Measurements from ENCODE around the gene ZNF662. TPM values are rescaled to one million over a fixed set of nuclear protein-coding genes. Genes with fewer than 3 reads are reported as not detected.

Gene ZNF662
- total RNA-seq, 3 donors from 2014 or later (not counting 1 experiment from before 2014, with no cell fraction given): 1.2 to 2.7 (median 1.7) TPM

- TF ChIP-seq, protein P1, sequence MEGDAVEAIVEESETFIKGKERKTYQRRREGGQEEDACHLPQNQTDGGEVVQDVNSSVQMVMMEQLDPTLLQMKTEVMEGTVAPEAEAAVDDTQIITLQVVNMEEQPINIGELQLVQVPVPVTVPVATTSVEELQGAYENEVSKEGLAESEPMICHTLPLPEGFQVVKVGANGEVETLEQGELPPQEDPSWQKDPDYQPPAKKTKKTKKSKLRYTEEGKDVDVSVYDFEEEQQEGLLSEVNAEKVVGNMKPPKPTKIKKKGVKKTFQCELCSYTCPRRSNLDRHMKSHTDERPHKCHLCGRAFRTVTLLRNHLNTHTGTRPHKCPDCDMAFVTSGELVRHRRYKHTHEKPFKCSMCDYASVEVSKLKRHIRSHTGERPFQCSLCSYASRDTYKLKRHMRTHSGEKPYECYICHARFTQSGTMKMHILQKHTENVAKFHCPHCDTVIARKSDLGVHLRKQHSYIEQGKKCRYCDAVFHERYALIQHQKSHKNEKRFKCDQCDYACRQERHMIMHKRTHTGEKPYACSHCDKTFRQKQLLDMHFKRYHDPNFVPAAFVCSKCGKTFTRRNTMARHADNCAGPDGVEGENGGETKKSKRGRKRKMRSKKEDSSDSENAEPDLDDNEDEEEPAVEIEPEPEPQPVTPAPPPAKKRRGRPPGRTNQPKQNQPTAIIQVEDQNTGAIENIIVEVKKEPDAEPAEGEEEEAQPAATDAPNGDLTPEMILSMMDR (IDR thresholded peaks at IDR 0.05): no peak
- DNase-seq: peak in 1 of 2 donors; percentile 25
- Histone ChIP-seq H3K4me3 (ENCODE audit: low read length) (no peak overlapping the region), H3K9me3 (ENCODE audit: control insufficient read depth, insufficient read depth, low read length) (no peaks in the 10 kb centered on the region), H3K36me3 (ENCODE audit: control insufficient read depth, insufficient read depth, low read length) (no peaks in the 10 kb centered on the region), H3K4me1 (ENCODE audit: control insufficient read depth, insufficient read depth, low read length) (no peaks in the 10 kb centered on the region), H3K27me3 (ENCODE audit: control insufficient read depth, insufficient read depth, low read length) (no peaks in the 10 kb centered on the region), H3K27ac (ENCODE audit: low read length) (no peak overlapping the region)
- intact Hi-C loops (cut with micrococcal nuclease): no loop called here
- no peak overlapping the region for H3K4me3 Mint-ChIP-seq
- H3K27ac Mint-ChIP-seq: no peak overlapping the region
- ATAC-seq: no peak
- H3K36me3 Mint-ChIP-seq: no peaks in the 10 kb centered on the region
- H3K9me3 Mint-ChIP-seq: no peaks in the 10 kb centered on the region
- H3K27me3 Mint-ChIP-seq (ENCODE audit: low read depth in 2 of 2): peaks cover 0 to 2% of the 10 kb centered on the region in 2 donors
- H3K4me1 Mint-ChIP-seq: no peaks in the 10 kb centered on the region
Observed at GRCh38 chr3:42926310-42926709, 20.4 kb downstream of the ZNF662 start.

- H3K27me3 ChIP-seq (ENCODE audit: control insufficient read depth, insufficient read depth, low read length): no peaks in the 10 kb centered on the region
- intact Hi-C loops (cut with micrococcal nuclease): no loop called here
- DNase-seq (no peak), ATAC-seq (no peak)
- Mint-ChIP-seq H3K9me3 (no peaks in the 10 kb centered on the region), H3K27ac (no peak overlapping the region), H3K27me3 (ENCODE audit: low read depth in 2 of 2) (peaks cover 11 to 14% of the 10 kb centered on the region in 2 donors), H3K4me3 (no peak overlapping the region), H3K36me3 (no peaks in the 10 kb centered on the region), H3K4me1 (peaks cover 6 to 7% of the 10 kb centered on the region in 2 donors)
- WGBS (ENCODE audit: insufficient coverage): 100% methylated on average over 2 of the region's 5 CpGs
- H3K4me3 ChIP-seq (ENCODE audit: low read length): no peak overlapping the region
- H3K9me3 ChIP-seq (ENCODE audit: control insufficient read depth, insufficient read depth, low read length): no peaks in the 10 kb centered on the region
- TF ChIP-seq, protein P1 (IDR thresholded peaks at IDR 0.05): no peak
- H3K36me3 ChIP-seq (ENCODE audit: control insufficient read depth, insufficient read depth, low read length): no peaks in the 10 kb centered on the region
- no peaks in the 10 kb centered on the region for H3K4me1 ChIP-seq (ENCODE audit: control insufficient read depth, insufficient read depth, low read length)
- no peak overlapping the region for H3K27ac ChIP-seq (ENCODE audit: low read length)
Observed at GRCh38 chr3:42934111-42934510, 28.2 kb downstream of the ZNF662 start.

DNA sequence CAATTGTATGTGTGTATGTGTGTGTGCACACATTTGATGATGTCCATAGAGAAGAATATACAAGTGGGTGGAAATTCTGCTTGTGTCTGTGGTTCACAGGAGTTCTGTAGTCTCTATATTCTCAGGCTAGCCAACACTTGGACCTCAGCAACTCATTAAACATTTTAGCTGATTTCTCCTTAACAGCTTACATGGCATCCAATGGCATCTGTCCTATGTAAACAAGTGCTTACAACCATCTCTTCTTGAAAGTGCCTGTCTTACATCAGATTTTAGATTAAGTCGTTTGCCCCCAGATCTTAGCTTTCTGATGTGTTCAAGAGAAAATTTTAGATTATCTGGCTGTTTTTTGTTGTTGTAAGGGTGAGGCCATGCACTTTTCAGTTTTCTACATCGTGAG lies 29.0 kb downstream of the ZNF662 start:
- ATAC-seq (no peak), DNase-seq (no peak)
- 70% methylated on average over 2 of the region's 2 CpGs for WGBS (ENCODE audit: insufficient coverage)
- TF ChIP-seq, protein P1 (IDR thresholded peaks at IDR 0.05): no peak
- Mint-ChIP-seq H3K27ac (no peak overlapping the region), H3K4me3 (no peak overlapping the region), H3K27me3 (ENCODE audit: low read depth in 2 of 2) (peaks cover 14 to 17% of the 10 kb centered on the region in 2 donors), H3K9me3 (no peaks in the 10 kb centered on the region), H3K4me1 (peaks cover 6 to 7% of the 10 kb centered on the region in 2 donors), H3K36me3 (no peaks in the 10 kb centered on the region)
- Histone ChIP-seq H3K36me3 (ENCODE audit: control insufficient read depth, insufficient read depth, low read length) (no peaks in the 10 kb centered on the region), H3K27ac (ENCODE audit: low read length) (no peak overlapping the region), H3K9me3 (ENCODE audit: control insufficient read depth, insufficient read depth, low read length) (no peaks in the 10 kb centered on the region), H3K27me3 (ENCODE audit: control insufficient read depth, insufficient read depth, low read length) (no peaks in the 10 kb centered on the region), H3K4me1 (ENCODE audit: control insufficient read depth, insufficient read depth, low read length) (no peaks in the 10 kb centered on the region), H3K4me3 (ENCODE audit: low read length) (no peak overlapping the region)
- intact Hi-C loops (cut with micrococcal nuclease): no loop called here

GRCh38 chr3:42935472-42935871 lies 29.5 kb downstream of the ZNF662 start:
- Mint-ChIP-seq H3K4me1 (peaks cover 6 to 7% of the 10 kb centered on the region in 2 donors), H3K27me3 (ENCODE audit: low read depth in 2 of 2) (peaks cover 14 to 18% of the 10 kb centered on the region in 2 donors), H3K36me3 (no peaks in the 10 kb centered on the region), H3K9me3 (no peaks in the 10 kb centered on the region), H3K4me3 (no peak overlapping the region), H3K27ac (no peak overlapping the region)
- ATAC-seq (no peak), DNase-seq (peak in 1 of 2 donors; percentile 49)
- intact Hi-C loops (cut with micrococcal nuclease): no loop called here
- no peak overlapping the region for H3K27ac ChIP-seq (ENCODE audit: low read length)
- TF ChIP-seq, protein P1 (IDR thresholded peaks at IDR 0.05): no peak
- H3K9me3 ChIP-seq (ENCODE audit: control insufficient read depth, insufficient read depth, low read length): no peaks in the 10 kb centered on the region
- H3K4me1 ChIP-seq (ENCODE audit: control insufficient read depth, insufficient read depth, low read length): no peaks in the 10 kb centered on the region
- H3K36me3 ChIP-seq (ENCODE audit: control insufficient read depth, insufficient read depth, low read length): no peaks in the 10 kb centered on the region
- H3K4me3 ChIP-seq (ENCODE audit: low read length): no peak overlapping the region
- 67% methylated on average over 1 of the region's 1 CpG for WGBS (ENCODE audit: insufficient coverage)
- H3K27me3 ChIP-seq (ENCODE audit: control insufficient read depth, insufficient read depth, low read length): no peaks in the 10 kb centered on the region
